ENCODE data around the gene HAP1. TPM values are rescaled to one million over a fixed set of nuclear protein-coding genes. Genes with fewer than 3 reads are reported as not detected.

Gene HAP1
- polyA plus RNA-seq, 1 of the 3 experiments (the other 2 are of a cell fraction), result 0.18 TPM

DNA sequence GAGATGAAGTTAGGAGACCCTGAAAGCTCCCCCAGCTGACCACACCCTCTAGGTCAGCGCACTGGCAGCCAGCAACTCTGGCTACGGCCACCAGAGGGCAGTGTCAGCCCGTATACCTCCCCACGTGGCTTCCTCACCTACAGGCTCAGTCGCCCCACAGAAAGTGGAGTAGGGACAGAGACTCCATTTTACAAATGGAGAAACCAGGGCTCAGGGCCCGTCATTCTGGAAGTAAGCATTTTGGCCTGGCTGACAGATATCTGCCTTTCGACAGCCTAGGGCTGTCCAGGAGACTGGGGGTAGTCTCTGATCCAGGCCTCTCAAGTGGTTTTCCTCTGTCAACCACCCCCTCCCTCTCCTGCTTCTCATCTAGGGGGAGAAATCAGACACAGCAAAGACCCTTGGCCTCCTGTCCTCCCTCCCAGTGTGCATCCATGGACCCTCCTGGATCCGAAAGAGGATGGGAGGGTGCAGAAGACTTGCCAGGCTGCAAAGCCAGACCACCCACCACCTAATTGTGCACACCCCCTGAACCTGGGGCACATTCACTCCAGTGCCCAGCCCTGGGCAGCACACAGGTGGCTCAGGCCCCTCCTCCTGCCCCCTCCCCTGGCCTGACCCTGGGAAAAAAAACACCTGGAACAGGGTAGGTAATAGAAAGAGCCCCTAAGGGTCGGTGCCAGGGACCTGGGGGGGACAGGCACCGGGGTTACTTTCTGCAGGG lies 3.8 kb upstream of the HAP1 start (continued):
- TF ChIP-seq, protein P1, sequence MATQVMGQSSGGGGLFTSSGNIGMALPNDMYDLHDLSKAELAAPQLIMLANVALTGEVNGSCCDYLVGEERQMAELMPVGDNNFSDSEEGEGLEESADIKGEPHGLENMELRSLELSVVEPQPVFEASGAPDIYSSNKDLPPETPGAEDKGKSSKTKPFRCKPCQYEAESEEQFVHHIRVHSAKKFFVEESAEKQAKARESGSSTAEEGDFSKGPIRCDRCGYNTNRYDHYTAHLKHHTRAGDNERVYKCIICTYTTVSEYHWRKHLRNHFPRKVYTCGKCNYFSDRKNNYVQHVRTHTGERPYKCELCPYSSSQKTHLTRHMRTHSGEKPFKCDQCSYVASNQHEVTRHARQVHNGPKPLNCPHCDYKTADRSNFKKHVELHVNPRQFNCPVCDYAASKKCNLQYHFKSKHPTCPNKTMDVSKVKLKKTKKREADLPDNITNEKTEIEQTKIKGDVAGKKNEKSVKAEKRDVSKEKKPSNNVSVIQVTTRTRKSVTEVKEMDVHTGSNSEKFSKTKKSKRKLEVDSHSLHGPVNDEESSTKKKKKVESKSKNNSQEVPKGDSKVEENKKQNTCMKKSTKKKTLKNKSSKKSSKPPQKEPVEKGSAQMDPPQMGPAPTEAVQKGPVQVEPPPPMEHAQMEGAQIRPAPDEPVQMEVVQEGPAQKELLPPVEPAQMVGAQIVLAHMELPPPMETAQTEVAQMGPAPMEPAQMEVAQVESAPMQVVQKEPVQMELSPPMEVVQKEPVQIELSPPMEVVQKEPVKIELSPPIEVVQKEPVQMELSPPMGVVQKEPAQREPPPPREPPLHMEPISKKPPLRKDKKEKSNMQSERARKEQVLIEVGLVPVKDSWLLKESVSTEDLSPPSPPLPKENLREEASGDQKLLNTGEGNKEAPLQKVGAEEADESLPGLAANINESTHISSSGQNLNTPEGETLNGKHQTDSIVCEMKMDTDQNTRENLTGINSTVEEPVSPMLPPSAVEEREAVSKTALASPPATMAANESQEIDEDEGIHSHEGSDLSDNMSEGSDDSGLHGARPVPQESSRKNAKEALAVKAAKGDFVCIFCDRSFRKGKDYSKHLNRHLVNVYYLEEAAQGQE (IDR thresholded peaks at IDR 0.05; ENCODE audit: low read depth, low read length), result no peak
- TF ChIP-seq FOSL2 (IDR thresholded peaks at IDR 0.05; ENCODE audit: borderline replicate concordance, low read depth) (no peak), NRF1 (IDR thresholded peaks at IDR 0.05; ENCODE audit: low read depth, low read length) (no peak), IRF3 (IDR thresholded peaks at IDR 0.05; ENCODE audit: low read depth, low read length) (no peak), TEAD4 (IDR thresholded peaks at IDR 0.05; ENCODE audit: borderline replicate concordance, insufficient read depth) (no peak), GABPA (IDR thresholded peaks at IDR 0.05; ENCODE audit: low read depth) (no peak), EZH2phosphoT487 (IDR thresholded peaks at IDR 0.05; ENCODE audit: borderline replicate concordance, low read depth) (no peak), SMC3 (IDR thresholded peaks at IDR 0.05; ENCODE audit: low read depth, low read length) (peak; percentile 98), RXRA (IDR thresholded peaks at IDR 0.05; ENCODE audit: borderline replicate concordance, low read depth) (no peak), CHD2 (IDR thresholded peaks at IDR 0.05; ENCODE audit: low read length, partially characterized antibody) (no peak), JUND (IDR thresholded peaks at IDR 0.05) (no peak), SIN3A (IDR thresholded peaks at IDR 0.05; ENCODE audit: borderline replicate concordance, low read depth, low read length) (peak; percentile 27; the same call in 1 of the 2 replicates), TAF1 (IDR thresholded peaks at IDR 0.05; ENCODE audit: borderline replicate concordance, low read depth, low read length) (peak; percentile 42; the same call in 1 of the 2 replicates), GATA2 (CRISPR knock-in tag; IDR thresholded peaks at IDR 0.05) (no peak), FOXM1 (IDR thresholded peaks at IDR 0.05; ENCODE audit: low read depth) (no peak), TCF12 (IDR thresholded peaks at IDR 0.05) (no peak), YY1 (IDR thresholded peaks at IDR 0.05; ENCODE audit: low read depth) (peak; percentile 51; the same call in 1 of the 2 replicates), RCOR1 (IDR thresholded peaks at IDR 0.05; ENCODE audit: low read length) (no peak), USF1 (IDR thresholded peaks at IDR 0.05; ENCODE audit: borderline replicate concordance, low read depth) (no peak), MXI1 (IDR thresholded peaks at IDR 0.05; ENCODE audit: low read depth, low read length) (peak; percentile 76), ELF1 (IDR thresholded peaks at IDR 0.05) (no peak)
- TF ChIP-seq, protein P2, sequence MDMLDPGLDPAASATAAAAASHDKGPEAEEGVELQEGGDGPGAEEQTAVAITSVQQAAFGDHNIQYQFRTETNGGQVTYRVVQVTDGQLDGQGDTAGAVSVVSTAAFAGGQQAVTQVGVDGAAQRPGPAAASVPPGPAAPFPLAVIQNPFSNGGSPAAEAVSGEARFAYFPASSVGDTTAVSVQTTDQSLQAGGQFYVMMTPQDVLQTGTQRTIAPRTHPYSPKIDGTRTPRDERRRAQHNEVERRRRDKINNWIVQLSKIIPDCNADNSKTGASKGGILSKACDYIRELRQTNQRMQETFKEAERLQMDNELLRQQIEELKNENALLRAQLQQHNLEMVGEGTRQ (IDR thresholded peaks at IDR 0.05; ENCODE audit: borderline replicate concordance, low read depth, low read length), result no peak
- TF ChIP-seq, protein P3, sequence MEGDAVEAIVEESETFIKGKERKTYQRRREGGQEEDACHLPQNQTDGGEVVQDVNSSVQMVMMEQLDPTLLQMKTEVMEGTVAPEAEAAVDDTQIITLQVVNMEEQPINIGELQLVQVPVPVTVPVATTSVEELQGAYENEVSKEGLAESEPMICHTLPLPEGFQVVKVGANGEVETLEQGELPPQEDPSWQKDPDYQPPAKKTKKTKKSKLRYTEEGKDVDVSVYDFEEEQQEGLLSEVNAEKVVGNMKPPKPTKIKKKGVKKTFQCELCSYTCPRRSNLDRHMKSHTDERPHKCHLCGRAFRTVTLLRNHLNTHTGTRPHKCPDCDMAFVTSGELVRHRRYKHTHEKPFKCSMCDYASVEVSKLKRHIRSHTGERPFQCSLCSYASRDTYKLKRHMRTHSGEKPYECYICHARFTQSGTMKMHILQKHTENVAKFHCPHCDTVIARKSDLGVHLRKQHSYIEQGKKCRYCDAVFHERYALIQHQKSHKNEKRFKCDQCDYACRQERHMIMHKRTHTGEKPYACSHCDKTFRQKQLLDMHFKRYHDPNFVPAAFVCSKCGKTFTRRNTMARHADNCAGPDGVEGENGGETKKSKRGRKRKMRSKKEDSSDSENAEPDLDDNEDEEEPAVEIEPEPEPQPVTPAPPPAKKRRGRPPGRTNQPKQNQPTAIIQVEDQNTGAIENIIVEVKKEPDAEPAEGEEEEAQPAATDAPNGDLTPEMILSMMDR (IDR thresholded peaks at IDR 0.05), result peak; percentile 96

All from SK-N-SH (cell line).